Parathyroid adenoma (tissue), 2 donors: ENCODE results near the gene PLXNB2.
A peak's percentile ranks its signal among the peaks of the same experiment; 100 is the strongest.

Source experiments
- H2AFZ ChIP-seq: fragments of 300-600 bp; sonication (generic); one replicate; pipeline ENCODE4 v1.7.0; 2017; ENCODE audit warnings: antibody characterized with exemption, mild to moderate bottlenecking
- H3K27ac ChIP-seq: fragments of 300-600 bp; sonication (generic); one replicate; pipeline ENCODE4 v1.7.0; 2017
- H3K27me3 ChIP-seq: fragments of 300-600 bp; sonication (generic); one replicate; pipeline ENCODE4 v1.7.0; 2017; ENCODE audit warnings: low read length; ENCODE audit not compliant: control insufficient read depth, insufficient read depth
- H3K36me3 ChIP-seq: fragments of 300-600 bp; sonication (generic); one replicate; pipeline ENCODE4 v1.7.0; 2017; ENCODE audit warnings: low read length; ENCODE audit not compliant: control insufficient read depth, insufficient read depth
- H3K4me1 ChIP-seq: fragments of 300-600 bp; sonication (generic); one replicate; pipeline ENCODE4 v1.7.0; 2017; ENCODE audit warnings: control low read depth
- H3K4me2 ChIP-seq: fragments of 300-600 bp; sonication (generic); one replicate; pipeline ENCODE4 v1.7.0; 2017; ENCODE audit warnings: low read length
- H3K4me3 ChIP-seq: fragments of 300-600 bp; sonication (generic); one replicate; pipeline ENCODE4 v1.7.0; 2017; ENCODE audit warnings: low read depth, low read length
- H3K79me2 ChIP-seq: fragments of 300-600 bp; sonication (generic); one replicate; pipeline ENCODE4 v1.7.0; 2017; ENCODE audit warnings: control low read depth
- H3K9ac ChIP-seq: fragments of 300-600 bp; sonication (generic); one replicate; pipeline ENCODE4 v1.7.0; 2017; ENCODE audit warnings: mild to moderate bottlenecking
- H3K9me3 ChIP-seq: fragments of 300-600 bp; sonication (generic); one replicate; pipeline ENCODE4 v1.7.0; 2017; ENCODE audit warnings: low read length; ENCODE audit not compliant: control insufficient read depth
- CTCF ChIP-seq: fragments of 300-600 bp; sonication (generic); IDR thresholded peaks from one replicate; pipeline ENCODE4 v1.7.0; 2017; ENCODE audit warnings: antibody characterized with exemption, mild to moderate bottlenecking
- donor health status: primary hyperparathyroidism.

PLXNB2 gene

DNA sequence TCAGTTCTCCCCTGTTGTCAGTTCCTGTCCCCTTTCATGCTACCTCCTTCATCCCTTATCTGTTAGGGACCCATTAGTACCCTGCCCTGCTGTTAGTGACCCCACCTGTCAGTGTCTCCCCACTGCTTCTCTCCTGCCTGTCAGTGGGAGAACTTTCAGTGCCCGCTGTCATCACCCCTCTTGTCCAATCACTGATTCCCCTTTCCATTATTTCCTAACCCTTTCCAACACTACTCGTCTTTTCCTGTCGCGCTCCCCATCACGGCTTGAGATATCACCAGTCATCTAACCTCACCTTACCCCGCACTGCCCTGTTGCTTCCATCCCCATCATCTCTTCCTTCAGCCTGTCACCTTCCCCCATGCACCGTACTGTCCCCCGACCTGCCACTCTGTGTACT lies 39.7 kb upstream of the PLXNB2 start:
- Histone ChIP-seq H3K27me3 (no peaks in the 10 kb centered on the region), H3K79me2 (no peaks in the 10 kb centered on the region), H3K9me3 (no peaks in the 10 kb centered on the region), H3K4me1 (peaks cover 2% of the 10 kb centered on the region), H3K9ac (no peak overlapping the region), H3K36me3 (no peaks in the 10 kb centered on the region), H3K27ac (no peak overlapping the region), H3K4me2 (no peak overlapping the region), H3K4me3 (no peak overlapping the region), H2AFZ (no peak overlapping the region)
- no peak for TF ChIP-seq CTCF

DNA sequence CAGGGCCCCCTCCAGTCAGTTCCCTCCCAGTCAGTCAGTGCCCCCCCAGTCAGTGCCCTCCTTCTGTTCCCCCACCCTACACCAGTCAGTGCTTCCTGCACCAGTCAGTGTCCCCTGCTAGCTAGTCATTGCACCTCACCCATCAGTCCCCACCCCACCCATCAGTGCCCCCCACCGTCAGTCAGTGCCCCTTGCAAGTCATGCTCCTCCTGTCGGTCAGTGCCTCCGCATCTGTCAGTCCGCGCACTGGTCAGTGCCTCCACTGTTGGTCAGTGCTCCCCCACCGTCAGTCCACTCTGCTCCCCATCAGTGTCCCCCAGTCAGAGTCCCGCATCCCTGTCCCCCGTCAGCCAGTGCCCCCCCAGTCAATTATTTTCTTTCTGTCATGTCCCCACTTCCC lies 39.0 kb upstream of the PLXNB2 start:
- Histone ChIP-seq H3K36me3 (no peaks in the 10 kb centered on the region), H3K79me2 (no peaks in the 10 kb centered on the region), H3K4me3 (no peak overlapping the region), H3K9me3 (no peaks in the 10 kb centered on the region), H2AFZ (no peak overlapping the region), H3K4me2 (no peak overlapping the region), H3K27ac (no peak overlapping the region), H3K4me1 (peaks cover 5% of the 10 kb centered on the region), H3K9ac (no peak overlapping the region), H3K27me3 (no peaks in the 10 kb centered on the region)
- no peak for TF ChIP-seq CTCF

GRCh38 chr22:50343541-50343935 lies 36.1 kb upstream of the PLXNB2 start:
- Histone ChIP-seq H3K4me1 (peaks cover 5% of the 10 kb centered on the region), H3K4me2 (peak overlapping the region; percentile 61), H3K79me2 (no peaks in the 10 kb centered on the region), H3K27me3 (no peaks in the 10 kb centered on the region), H3K4me3 (peak overlapping the region; percentile 65), H3K9ac (no peak overlapping the region), H3K9me3 (no peaks in the 10 kb centered on the region), H2AFZ (peak overlapping the region; percentile 33), H3K27ac (no peak overlapping the region), H3K36me3 (no peaks in the 10 kb centered on the region)
- TF ChIP-seq CTCF: no peak

- peak within 1 kb of the TSS; percentile 65 for H3K4me3 ChIP-seq
- H3K79me2 ChIP-seq: no peaks in the 10 kb centered on the region
- H3K4me2 ChIP-seq: peak within 1 kb of the TSS; percentile 99
- H3K36me3 ChIP-seq: no peaks in the 10 kb centered on the region
- H3K9me3 ChIP-seq: no peaks in the 10 kb centered on the region
- no peak for TF ChIP-seq CTCF
- H3K9ac ChIP-seq: no peak within 1 kb of the TSS
- no peaks in the 10 kb centered on the region for H3K27me3 ChIP-seq
- peak within 1 kb of the TSS; percentile 80 for H2AFZ ChIP-seq
- H3K4me1 ChIP-seq: peaks cover 5% of the 10 kb centered on the region
- H3K27ac ChIP-seq: peak within 1 kb of the TSS; percentile 76
Observed at GRCh38 chr22:50342651-50343540, 35.5 kb upstream of the PLXNB2 start, which contains the start of gene PPP6R2. Gene PPP6R2 (plus strand): TSS chr22:50343327. CDS start chr22:50393909, 50,582 bp downstream.
